GM12872 (cell line): Measurements from ENCODE around the gene PREX1.

Source experiments
- TF ChIP-seq, protein P1 (sequence below): IDR thresholded peaks from 3 replicates; pipeline ENCODE4 v1.5.1; 2011; ENCODE audit warnings: low read depth, mild to moderate bottlenecking, low read length, moderate library complexity; ENCODE audit not compliant: insufficient read depth

The PREX1 gene

GRCh38 chr20:48769069-48769983 is 58.5 kb downstream of the PREX1 start:
- TF ChIP-seq, protein P1, sequence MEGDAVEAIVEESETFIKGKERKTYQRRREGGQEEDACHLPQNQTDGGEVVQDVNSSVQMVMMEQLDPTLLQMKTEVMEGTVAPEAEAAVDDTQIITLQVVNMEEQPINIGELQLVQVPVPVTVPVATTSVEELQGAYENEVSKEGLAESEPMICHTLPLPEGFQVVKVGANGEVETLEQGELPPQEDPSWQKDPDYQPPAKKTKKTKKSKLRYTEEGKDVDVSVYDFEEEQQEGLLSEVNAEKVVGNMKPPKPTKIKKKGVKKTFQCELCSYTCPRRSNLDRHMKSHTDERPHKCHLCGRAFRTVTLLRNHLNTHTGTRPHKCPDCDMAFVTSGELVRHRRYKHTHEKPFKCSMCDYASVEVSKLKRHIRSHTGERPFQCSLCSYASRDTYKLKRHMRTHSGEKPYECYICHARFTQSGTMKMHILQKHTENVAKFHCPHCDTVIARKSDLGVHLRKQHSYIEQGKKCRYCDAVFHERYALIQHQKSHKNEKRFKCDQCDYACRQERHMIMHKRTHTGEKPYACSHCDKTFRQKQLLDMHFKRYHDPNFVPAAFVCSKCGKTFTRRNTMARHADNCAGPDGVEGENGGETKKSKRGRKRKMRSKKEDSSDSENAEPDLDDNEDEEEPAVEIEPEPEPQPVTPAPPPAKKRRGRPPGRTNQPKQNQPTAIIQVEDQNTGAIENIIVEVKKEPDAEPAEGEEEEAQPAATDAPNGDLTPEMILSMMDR = no peak

DNA sequence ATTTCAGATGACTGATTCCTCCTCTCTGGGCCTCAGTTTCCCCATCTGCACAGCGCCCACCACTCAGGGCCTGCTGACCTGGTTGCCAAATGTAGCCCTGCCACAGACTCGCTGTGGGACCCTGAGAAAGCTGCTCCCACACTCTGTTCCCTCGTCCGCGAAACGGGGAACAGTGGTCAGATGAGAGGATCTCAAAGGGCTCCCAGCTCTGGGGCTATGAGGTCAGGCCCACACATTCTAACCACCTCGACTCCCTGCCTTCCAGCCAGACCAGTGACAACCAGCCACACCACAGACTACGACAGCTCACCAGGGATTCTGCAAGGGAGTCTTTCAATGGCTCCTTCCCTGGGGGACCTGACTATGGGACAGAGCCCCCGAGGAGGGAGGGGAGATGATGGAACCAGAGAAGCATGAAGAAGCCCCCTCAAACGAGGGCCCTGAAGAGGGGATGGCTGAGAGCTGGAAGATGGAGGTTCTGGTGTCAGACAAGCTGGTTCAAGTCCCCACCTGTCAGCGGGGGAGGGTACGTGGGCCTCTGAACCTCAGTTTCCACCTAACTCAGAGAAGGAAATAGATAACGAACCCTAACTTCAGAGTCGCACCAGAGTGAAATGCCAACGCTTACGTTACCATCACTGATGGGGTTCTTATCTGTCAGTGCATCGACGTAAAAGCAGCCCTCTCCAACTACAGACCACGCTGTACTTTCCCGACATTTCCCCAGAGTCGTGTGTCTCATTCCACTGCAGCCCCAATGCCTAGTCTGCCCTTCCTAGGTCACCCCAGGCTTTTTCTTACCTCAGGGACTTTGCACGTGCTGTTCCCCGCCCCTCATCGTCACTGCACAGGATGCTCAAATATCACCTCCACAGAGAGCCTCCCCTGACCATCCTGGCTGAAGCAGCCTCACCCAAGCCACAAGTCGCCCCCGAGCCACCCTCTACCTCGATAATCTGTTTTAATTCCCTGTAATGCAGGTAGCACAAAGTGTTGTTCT is 60.5 kb downstream of the PREX1 start:
- TF ChIP-seq, protein P1 = no peak

GRCh38 chr20:48766205-48766604 is 61.6 kb downstream of the PREX1 start:
- TF ChIP-seq, protein P1 = no peak

DNA sequence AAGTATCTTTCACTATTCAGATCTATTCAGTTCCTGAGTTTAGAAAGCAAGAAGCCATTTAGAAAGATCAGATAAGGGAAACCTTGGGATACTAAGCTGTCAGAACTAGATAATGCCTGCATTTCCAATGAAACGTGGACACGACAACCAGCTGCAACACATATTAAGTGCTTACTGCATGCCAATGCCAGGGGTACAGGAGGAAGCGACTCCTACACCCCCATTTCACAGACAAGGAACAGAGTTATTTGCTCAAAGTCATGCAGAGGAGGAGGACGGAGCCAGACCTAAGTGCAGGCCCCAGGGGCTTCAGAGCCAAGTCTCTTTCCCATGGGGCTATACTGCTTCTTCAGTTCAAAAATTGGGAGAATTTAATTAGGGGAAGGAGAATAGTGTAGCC is 62.4 kb downstream of the PREX1 start:
- TF ChIP-seq, protein P1 = no peak

GRCh38 chr20:48763216-48763914 is 64.4 kb downstream of the PREX1 start:
- TF ChIP-seq, protein P1 = no peak

DNA sequence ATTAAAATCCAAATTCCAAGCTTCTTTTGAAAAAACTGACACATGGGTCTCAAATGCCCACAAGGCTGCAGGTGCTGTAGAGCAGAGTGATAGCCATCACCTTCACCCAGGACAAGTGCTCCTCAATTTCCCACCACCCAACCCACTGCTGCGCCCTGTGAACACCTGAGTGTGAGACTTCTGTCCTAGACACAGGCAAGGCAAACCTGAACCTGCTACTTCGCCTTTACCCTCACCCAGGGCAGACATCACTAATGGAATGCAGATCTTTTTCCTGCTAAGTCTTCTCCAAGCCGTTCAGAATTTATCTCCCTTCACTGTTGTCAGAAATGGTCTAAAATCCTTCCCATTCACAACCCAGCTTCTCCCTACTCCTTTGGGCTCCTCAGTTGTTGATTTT is 65.9 kb downstream of the PREX1 start:
- TF ChIP-seq, protein P1 = no peak
